H1 (cell line): ENCODE results near the gene GUF1. TPM values are rescaled to one million over a fixed set of nuclear protein-coding genes. Genes with fewer than 3 reads are reported as not detected.

Experiments
- polyA plus RNA-seq, 7 experiments: library from polyadenylated mRNA; depleted of rRNA in 3 of 7; stranded (reverse) in 5 of 7; unstranded in 2 of 7; fragments of >200 nt in 5 of 7; fragments of 200-250 nt in 2 of 7; gene quantifications; 1 replicate in 5 of 7; 2 replicates in 1 of 7; 4 replicates in 1 of 7; pipeline versions ENCODE4 v1.2.1 to v1.2.3, GENCODE V29; 2011 to 2013; ENCODE audit warnings: missing spikeins in 2 of 7, mixed read lengths in 2 of 7
- total RNA-seq: library from RNA; stranded (reverse); fragmentation: NEBNext Ultra II Directional; extraction: Animal tissue kit (Norgen Biotek cat#: 25700); gene quantifications from 2 replicates; pipeline ENCODE4 v1.2.1, GENCODE V29; 2021

GUF1 gene
- total and polyA plus RNA-seq, 2 of the 8 experiments (the other 6 are each of a cell fraction or from before 2014, with no cell fraction given): 14.8 to 30.6 TPM

Other genes starting within 250 kb of the GUF1 start
- 3.5 and 3.7 TPM in 2 replicates for gene KCTD8, start 229.6 kb upstream of the GUF1 start, total RNA-seq
- 2.7 and 2.9 TPM in 2 replicates for gene KCTD8, start 229.6 kb upstream of the GUF1 start, polyA plus RNA-seq (2011; rRNA removed)
- not detected in 2 replicates for gene YIPF7, start 26.8 kb upstream of the GUF1 start, total RNA-seq
- not detected in 2 replicates for gene YIPF7, start 26.8 kb upstream of the GUF1 start, polyA plus RNA-seq (2011; rRNA removed)
- 4.8 and 6.7 TPM in 2 replicates for gene GNPDA2, start 48.1 kb downstream of the GUF1 start, total RNA-seq
- 1.4 and 3.0 TPM in 2 replicates for gene GNPDA2, start 48.1 kb downstream of the GUF1 start, polyA plus RNA-seq (2011; rRNA removed)